Epithelial cell of proximal tubule (primary cell): ENCODE measurements around the gene FHOD3. TPM values are rescaled to one million over a fixed set of nuclear protein-coding genes. Genes with fewer than 3 reads are reported as not detected.

Experiments
- DNase-seq: peaks from one replicate; pipeline ENCODE4 v3.0.0-alpha.2; 2011; ENCODE audit warnings: low read depth
- H3K4me3 ChIP-seq: 2 replicates; pipeline ENCODE4 v1.5.1; 2011; ENCODE audit warnings: low read depth, mild to moderate bottlenecking, low read length
- total RNA-seq: library from RNA; depleted of rRNA; stranded (reverse); fragments of >200 nt; gene quantifications from 2 replicates; pipeline ENCODE4 v1.2.3, GENCODE V29; 2015
- TF ChIP-seq, protein P1 (sequence below): conservative IDR thresholded peaks from 2 replicates; pipeline ENCODE4 v1.5.1; 2012; ENCODE audit warnings: low read depth, mild to moderate bottlenecking, low read length

The FHOD3 gene
- total RNA-seq, 1 donor from 2014 or later: 27.3 TPM

GRCh38 chr18:36729197-36729596, 431.7 kb downstream of the FHOD3 start:
- DNase-seq: no peak
- TF ChIP-seq, protein P1, sequence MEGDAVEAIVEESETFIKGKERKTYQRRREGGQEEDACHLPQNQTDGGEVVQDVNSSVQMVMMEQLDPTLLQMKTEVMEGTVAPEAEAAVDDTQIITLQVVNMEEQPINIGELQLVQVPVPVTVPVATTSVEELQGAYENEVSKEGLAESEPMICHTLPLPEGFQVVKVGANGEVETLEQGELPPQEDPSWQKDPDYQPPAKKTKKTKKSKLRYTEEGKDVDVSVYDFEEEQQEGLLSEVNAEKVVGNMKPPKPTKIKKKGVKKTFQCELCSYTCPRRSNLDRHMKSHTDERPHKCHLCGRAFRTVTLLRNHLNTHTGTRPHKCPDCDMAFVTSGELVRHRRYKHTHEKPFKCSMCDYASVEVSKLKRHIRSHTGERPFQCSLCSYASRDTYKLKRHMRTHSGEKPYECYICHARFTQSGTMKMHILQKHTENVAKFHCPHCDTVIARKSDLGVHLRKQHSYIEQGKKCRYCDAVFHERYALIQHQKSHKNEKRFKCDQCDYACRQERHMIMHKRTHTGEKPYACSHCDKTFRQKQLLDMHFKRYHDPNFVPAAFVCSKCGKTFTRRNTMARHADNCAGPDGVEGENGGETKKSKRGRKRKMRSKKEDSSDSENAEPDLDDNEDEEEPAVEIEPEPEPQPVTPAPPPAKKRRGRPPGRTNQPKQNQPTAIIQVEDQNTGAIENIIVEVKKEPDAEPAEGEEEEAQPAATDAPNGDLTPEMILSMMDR: no peak
- no peak overlapping the region for H3K4me3 ChIP-seq

DNA sequence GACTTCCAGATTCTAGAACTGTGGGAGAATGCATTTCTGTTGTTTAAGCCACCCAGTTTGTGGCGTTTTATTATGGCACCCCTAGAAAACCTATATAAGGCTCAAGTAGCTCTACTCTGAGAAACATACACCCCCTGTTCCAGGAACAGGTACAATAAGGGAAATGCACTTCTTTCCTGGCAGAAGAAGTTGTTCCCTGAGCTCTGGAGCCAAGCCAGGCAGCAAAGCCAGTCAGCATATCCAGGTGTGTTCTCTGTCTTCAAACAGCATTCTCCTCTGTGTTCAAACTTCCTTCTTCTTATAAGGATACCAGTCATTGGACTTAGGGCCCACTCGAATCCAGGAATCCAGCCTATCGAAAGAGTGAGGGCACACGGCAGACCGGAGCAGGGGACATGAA, 434.8 kb downstream of the FHOD3 start:
- no peak for DNase-seq
- H3K4me3 ChIP-seq: no peak overlapping the region
- TF ChIP-seq, protein P1: no peak

DNA sequence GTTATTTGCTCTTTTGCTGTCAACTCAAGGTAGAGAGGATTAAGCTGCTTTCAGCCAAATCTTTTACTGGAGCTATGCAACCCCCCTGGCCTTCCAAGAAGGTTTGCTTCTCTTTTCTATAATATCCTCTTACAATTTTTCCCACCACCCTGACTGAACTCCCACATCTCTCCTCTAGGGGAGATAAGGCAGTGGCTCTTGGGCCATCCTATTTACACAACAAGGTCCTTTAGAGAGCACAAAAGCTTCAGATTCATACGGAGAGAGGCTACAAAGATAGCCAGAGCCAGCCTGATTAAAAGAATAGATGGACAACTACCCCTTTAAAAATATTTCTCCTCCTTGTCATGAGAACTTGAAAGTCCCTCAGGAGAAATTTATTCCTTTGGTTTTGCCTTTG, 435.6 kb downstream of the FHOD3 start:
- no peak for DNase-seq
- H3K4me3 ChIP-seq: no peak overlapping the region
- TF ChIP-seq, protein P1: peak; percentile 14

- DNase-seq: no peak
- H3K4me3 ChIP-seq: no peak overlapping the region
- TF ChIP-seq, protein P1: no peak
Measured at GRCh38 chr18:36734596-36734995, 437.1 kb downstream of the FHOD3 start.

GRCh38 chr18:36735130-36735529, 437.6 kb downstream of the FHOD3 start:
- no peak overlapping the region for H3K4me3 ChIP-seq
- DNase-seq: no peak
- TF ChIP-seq, protein P1: no peak

GRCh38 chr18:36736094-36736493, 438.6 kb downstream of the FHOD3 start:
- DNase-seq: no peak
- no peak overlapping the region for H3K4me3 ChIP-seq
- TF ChIP-seq, protein P1: no peak

DNA sequence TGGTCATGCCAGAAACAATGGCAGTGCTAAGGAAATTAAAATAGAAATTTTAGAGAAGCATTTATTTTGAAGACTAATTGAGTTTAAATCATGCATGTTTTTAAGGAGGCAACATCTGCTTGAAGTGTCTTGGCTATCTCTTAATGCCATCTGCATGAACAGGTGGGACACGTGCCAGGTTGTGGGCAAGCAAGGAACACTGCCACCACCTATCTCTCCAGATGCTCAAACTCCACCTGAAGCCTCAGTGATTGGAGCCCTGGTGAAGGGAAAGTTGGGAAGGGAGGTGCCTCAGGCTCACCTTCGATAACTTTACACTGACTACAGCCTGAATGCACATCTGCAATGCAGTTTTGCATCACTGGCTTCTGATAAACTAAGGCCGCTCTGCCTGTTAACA, 439.8 kb downstream of the FHOD3 start:
- TF ChIP-seq, protein P1: no peak
- no peak overlapping the region for H3K4me3 ChIP-seq
- no peak for DNase-seq
